Neural cell (in vitro differentiated cells): ENCODE data around the gene CDK17. TPM values are rescaled to one million over a fixed set of nuclear protein-coding genes. Genes with fewer than 3 reads are reported as not detected.

Experiments
- H2AFZ ChIP-seq: fragments of 200-600, 300-800 bp; sonication (generic), shearing (Covaris generic); 2 replicates; pipeline ENCODE4 v1.6.0; 2014; ENCODE audit warnings: low read depth, mild to moderate bottlenecking, antibody characterized with exemption, low read length, moderate library complexity
- H3F3A ChIP-seq: fragments of 200-600 bp; shearing (Covaris generic); 2 replicates; pipeline ENCODE4 v1.6.1; 2016; ENCODE audit warnings: mild to moderate bottlenecking, moderate library complexity, mixed read lengths, antibody characterized with exemption, low read length; ENCODE audit not compliant: insufficient read depth, poor library complexity, severe bottlenecking
- H3K27ac ChIP-seq: fragments of 200-600, 300-800 bp; sonication (generic), shearing (Covaris generic); 2 replicates; pipeline ENCODE4 v1.5.1; 2014; ENCODE audit warnings: mild to moderate bottlenecking, low read length, moderate library complexity
- H3K27me3 ChIP-seq: fragments of 300-800, 200-600 bp; sonication (generic), shearing (Covaris generic); 2 replicates; pipeline ENCODE4 v1.6.0; 2014; ENCODE audit warnings: mild to moderate bottlenecking, low read depth, low read length, moderate library complexity; ENCODE audit not compliant: insufficient read depth
- H3K36me3 ChIP-seq: fragments of 300-800, 200-600 bp; sonication (generic), shearing (Covaris generic); 2 replicates; pipeline ENCODE4 v1.5.1; 2014; ENCODE audit warnings: mild to moderate bottlenecking, antibody characterized with exemption, low read length, moderate library complexity; ENCODE audit not compliant: insufficient read depth
- H3K4me2 ChIP-seq: fragments of 300-800, 200-600 bp; sonication (generic), shearing (Covaris generic); 2 replicates; pipeline ENCODE4 v1.6.0; 2014; ENCODE audit warnings: mild to moderate bottlenecking, low read length
- H3K4me3 ChIP-seq: fragments of 300-800, 200-600 bp; sonication (generic), shearing (Covaris generic); 2 replicates; pipeline ENCODE4 v1.5.1; 2014; ENCODE audit warnings: mild to moderate bottlenecking, low read length, moderate library complexity
- H3K79me2 ChIP-seq: fragments of 200-600 bp; shearing (Covaris generic); replicated peaks from 2 replicates; pipeline ENCODE4 v1.6.0; 2014; ENCODE audit warnings: mild to moderate bottlenecking, low read length, moderate library complexity; ENCODE audit not compliant: insufficient read depth
- H3K9ac ChIP-seq: fragments of 300-800, 200-600 bp; sonication (generic), shearing (Covaris generic); 2 replicates; pipeline ENCODE4 v1.6.1; 2016; ENCODE audit warnings: mild to moderate bottlenecking, low read length, mixed read lengths
- H3K9me2 ChIP-seq: fragments of 200-600 bp; shearing (Covaris generic); 2 replicates; pipeline ENCODE4 v1.6.1; 2016; ENCODE audit warnings: mild to moderate bottlenecking, low read length, mixed read lengths; ENCODE audit not compliant: insufficient read depth
- H3K9me3 ChIP-seq: fragments of 200-600, 300-800 bp; sonication (generic), shearing (Covaris generic); 2 replicates; pipeline ENCODE4 v1.6.1; 2016; ENCODE audit warnings: mild to moderate bottlenecking, mixed run types, low read length, moderate library complexity, mixed read lengths
- H4K20me1 ChIP-seq: fragments of 200-600 bp; shearing (Covaris generic); 2 replicates; pipeline ENCODE4 v1.6.1; 2016; ENCODE audit warnings: mild to moderate bottlenecking, mixed run types; ENCODE audit not compliant: insufficient read depth
- EP300 ChIP-seq: fragments of 450-650 bp; conservative IDR thresholded peaks from 2 replicates; pipeline ENCODE4 v1.6.1; 2014; ENCODE audit warnings: antibody characterized with exemption, mild to moderate bottlenecking, moderate library complexity; ENCODE audit not compliant: poor library complexity, severe bottlenecking
- EZH2 ChIP-seq: fragments of 200-600, 300-800 bp; shearing (Covaris generic), sonication (generic); IDR thresholded peaks from 2 replicates; pipeline ENCODE4 v1.6.1; 2014; ENCODE audit warnings: antibody characterized with exemption, low read length, borderline replicate concordance, mild to moderate bottlenecking; ENCODE audit not compliant: insufficient read depth, poor library complexity, severe bottlenecking
- MXI1 ChIP-seq: fragments of 450-650 bp; conservative IDR thresholded peaks from 2 replicates; pipeline ENCODE4 v1.6.1; 2014; ENCODE audit warnings: antibody characterized with exemption, mild to moderate bottlenecking; ENCODE audit not compliant: poor library complexity, severe bottlenecking
- POLR2AphosphoS5 ChIP-seq: IDR thresholded peaks from 2 replicates; pipeline ENCODE4 v1.6.1; 2012
- RAD21 ChIP-seq: fragments of 450-650 bp; conservative IDR thresholded peaks from 2 replicates; pipeline ENCODE4 v1.6.1; 2014; ENCODE audit warnings: antibody characterized with exemption, mild to moderate bottlenecking, moderate library complexity
- SMC3 ChIP-seq: fragments of 450-650 bp; conservative IDR thresholded peaks from 2 replicates; pipeline ENCODE4 v1.6.1; 2014; ENCODE audit warnings: antibody characterized with exemption, mild to moderate bottlenecking, moderate library complexity; ENCODE audit not compliant: poor library complexity
- TAF1 ChIP-seq: IDR thresholded peaks from 2 replicates; pipeline ENCODE4 v1.6.1; 2012; ENCODE audit warnings: low read depth
- polyA plus RNA-seq: library from polyadenylated mRNA; depleted of rRNA; stranded (reverse); fragments of >200 nt; gene quantifications from 2 replicates; pipeline ENCODE4 v1.2.3, GENCODE V29; 2014
- TF ChIP-seq, protein P1 (sequence below): fragments of 450-650 bp; IDR thresholded peaks from 2 replicates; pipeline ENCODE4 v1.5.1; 2014; ENCODE audit warnings: antibody characterized with exemption, mild to moderate bottlenecking, moderate library complexity; ENCODE audit not compliant: poor library complexity, severe bottlenecking
- TF ChIP-seq, protein P2 (sequence below): IDR thresholded peaks from 2 replicates; pipeline ENCODE4 v1.6.1; 2012; ENCODE audit warnings: borderline replicate concordance

CDK17 gene
- polyA plus RNA-seq, 1 donor from 2014 or later, result 119 TPM

- no peaks in the 10 kb centered on the region for H3K9me2 ChIP-seq
- H3K27ac ChIP-seq, result no peak overlapping the region
- no peaks in the 10 kb centered on the region for H3K36me3 ChIP-seq
- H2AFZ ChIP-seq, result no peak overlapping the region
- H3K4me2 ChIP-seq, result no peak overlapping the region
- H3K27me3 ChIP-seq, result no peaks in the 10 kb centered on the region
- no peaks in the 10 kb centered on the region for H3K79me2 ChIP-seq
- no peaks in the 10 kb centered on the region for H3K9me3 ChIP-seq
- no peak overlapping the region for H3K4me3 ChIP-seq
- H4K20me1 ChIP-seq, result no peaks in the 10 kb centered on the region
- H3K9ac ChIP-seq, result no peak overlapping the region
- TF ChIP-seq EZH2 (no peak), TAF1 (no peak), SMC3 (no peak), RAD21 (no peak), EP300 (no peak), POLR2AphosphoS5 (no peak), MXI1 (no peak)
- TF ChIP-seq, protein P1, sequence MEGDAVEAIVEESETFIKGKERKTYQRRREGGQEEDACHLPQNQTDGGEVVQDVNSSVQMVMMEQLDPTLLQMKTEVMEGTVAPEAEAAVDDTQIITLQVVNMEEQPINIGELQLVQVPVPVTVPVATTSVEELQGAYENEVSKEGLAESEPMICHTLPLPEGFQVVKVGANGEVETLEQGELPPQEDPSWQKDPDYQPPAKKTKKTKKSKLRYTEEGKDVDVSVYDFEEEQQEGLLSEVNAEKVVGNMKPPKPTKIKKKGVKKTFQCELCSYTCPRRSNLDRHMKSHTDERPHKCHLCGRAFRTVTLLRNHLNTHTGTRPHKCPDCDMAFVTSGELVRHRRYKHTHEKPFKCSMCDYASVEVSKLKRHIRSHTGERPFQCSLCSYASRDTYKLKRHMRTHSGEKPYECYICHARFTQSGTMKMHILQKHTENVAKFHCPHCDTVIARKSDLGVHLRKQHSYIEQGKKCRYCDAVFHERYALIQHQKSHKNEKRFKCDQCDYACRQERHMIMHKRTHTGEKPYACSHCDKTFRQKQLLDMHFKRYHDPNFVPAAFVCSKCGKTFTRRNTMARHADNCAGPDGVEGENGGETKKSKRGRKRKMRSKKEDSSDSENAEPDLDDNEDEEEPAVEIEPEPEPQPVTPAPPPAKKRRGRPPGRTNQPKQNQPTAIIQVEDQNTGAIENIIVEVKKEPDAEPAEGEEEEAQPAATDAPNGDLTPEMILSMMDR, result no peak
- TF ChIP-seq, protein P2, sequence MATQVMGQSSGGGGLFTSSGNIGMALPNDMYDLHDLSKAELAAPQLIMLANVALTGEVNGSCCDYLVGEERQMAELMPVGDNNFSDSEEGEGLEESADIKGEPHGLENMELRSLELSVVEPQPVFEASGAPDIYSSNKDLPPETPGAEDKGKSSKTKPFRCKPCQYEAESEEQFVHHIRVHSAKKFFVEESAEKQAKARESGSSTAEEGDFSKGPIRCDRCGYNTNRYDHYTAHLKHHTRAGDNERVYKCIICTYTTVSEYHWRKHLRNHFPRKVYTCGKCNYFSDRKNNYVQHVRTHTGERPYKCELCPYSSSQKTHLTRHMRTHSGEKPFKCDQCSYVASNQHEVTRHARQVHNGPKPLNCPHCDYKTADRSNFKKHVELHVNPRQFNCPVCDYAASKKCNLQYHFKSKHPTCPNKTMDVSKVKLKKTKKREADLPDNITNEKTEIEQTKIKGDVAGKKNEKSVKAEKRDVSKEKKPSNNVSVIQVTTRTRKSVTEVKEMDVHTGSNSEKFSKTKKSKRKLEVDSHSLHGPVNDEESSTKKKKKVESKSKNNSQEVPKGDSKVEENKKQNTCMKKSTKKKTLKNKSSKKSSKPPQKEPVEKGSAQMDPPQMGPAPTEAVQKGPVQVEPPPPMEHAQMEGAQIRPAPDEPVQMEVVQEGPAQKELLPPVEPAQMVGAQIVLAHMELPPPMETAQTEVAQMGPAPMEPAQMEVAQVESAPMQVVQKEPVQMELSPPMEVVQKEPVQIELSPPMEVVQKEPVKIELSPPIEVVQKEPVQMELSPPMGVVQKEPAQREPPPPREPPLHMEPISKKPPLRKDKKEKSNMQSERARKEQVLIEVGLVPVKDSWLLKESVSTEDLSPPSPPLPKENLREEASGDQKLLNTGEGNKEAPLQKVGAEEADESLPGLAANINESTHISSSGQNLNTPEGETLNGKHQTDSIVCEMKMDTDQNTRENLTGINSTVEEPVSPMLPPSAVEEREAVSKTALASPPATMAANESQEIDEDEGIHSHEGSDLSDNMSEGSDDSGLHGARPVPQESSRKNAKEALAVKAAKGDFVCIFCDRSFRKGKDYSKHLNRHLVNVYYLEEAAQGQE, result no peak
- H3F3A ChIP-seq, result no peaks in the 10 kb centered on the region
Observed at GRCh38 chr12:96437171-96437445, 36.9 kb upstream of the CDK17 start.

- Histone ChIP-seq H3K4me3 (no peak overlapping the region), H3K9me3 (no peaks in the 10 kb centered on the region), H3F3A (no peaks in the 10 kb centered on the region), H3K36me3 (no peaks in the 10 kb centered on the region), H3K9me2 (no peaks in the 10 kb centered on the region), H3K9ac (no peak overlapping the region), H2AFZ (no peak overlapping the region), H3K4me2 (no peak overlapping the region), H3K79me2 (no peaks in the 10 kb centered on the region), H3K27me3 (no peaks in the 10 kb centered on the region), H3K27ac (peak overlapping the region; percentile 21), H4K20me1 (no peaks in the 10 kb centered on the region)
- no peak for TF ChIP-seq EZH2
- TF ChIP-seq MXI1, result no peak
- no peak for TF ChIP-seq RAD21
- TF ChIP-seq, protein P1, result no peak
- TF ChIP-seq EP300, result no peak
- TF ChIP-seq SMC3, result no peak
- TF ChIP-seq TAF1, result no peak
- TF ChIP-seq, protein P2, result no peak
- no peak for TF ChIP-seq POLR2AphosphoS5
Observed at GRCh38 chr12:96436366-96437170, 36.3 kb upstream of the CDK17 start.
